Ammon's horn (tissue), 1 donor: ENCODE measurements around the gene SLC32A1.
A peak's percentile ranks its signal among the peaks of the same experiment; 100 is the strongest.

Source experiments
- DNase-seq: peaks from one replicate; pipeline ENCODE4 v3.0.0-alpha.2; 2016; ENCODE audit warnings: low spot score

The SLC32A1 gene

DNA sequence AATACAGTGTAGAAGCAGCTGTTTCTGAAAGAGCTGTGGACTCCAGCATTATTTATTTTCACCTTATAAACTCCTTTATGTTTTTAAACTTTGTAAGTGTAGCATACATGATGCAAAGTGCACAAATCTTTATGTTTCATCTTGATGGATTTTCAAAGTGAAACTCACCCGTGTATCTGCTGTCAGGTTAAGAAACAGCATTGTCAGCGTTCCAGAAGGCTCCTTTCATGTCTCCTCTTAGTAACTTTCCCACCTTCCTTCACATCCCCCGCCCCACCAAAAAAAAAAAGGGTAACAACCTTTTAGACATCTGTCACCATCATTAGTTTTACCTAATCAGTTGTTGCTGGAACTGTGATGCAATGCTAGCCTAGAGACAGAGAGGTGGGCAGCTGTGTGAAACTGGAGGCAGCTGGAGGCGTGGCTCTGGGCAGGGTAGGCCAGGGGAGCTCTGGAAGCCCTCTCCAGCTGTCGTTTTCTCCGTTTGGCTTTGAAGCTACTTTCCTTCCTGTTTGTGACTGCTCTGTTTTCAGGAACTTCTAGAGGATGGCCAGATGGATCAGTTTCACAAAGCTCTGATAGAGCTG is 31.1 kb downstream of the SLC32A1 start:
- no peak for DNase-seq

DNA sequence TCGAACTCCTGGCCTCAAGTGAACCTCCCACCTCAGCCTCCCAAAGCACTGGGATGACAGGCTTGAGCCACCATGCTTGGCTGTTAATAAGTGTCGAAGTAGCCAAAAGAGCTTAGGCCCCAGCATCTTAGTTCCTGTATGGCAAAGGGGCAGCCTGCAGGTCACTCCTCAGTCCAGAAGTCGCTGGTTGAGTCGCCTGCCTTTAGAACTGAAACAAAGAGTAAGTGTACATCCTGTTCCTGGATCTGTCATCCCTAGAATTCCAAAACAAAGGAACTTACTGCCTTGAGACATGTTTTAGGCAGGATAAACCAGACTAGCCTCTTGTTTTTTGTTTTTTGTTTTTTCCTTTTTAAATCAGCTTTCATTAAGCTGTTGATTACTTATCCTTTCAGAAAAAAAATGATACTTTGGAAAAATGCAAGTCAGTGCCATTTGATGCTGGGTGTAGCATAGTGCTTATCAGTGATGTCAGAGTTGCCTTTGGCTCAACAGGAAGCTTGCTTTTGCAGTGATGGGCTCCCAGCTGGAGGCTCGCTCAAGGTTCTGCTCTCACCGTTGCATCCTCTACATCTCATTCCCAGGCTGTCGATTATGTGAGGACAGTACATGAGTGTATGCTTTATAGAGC is 33.0 kb downstream of the SLC32A1 start:
- no peak for DNase-seq

- peak; percentile 50 for DNase-seq
These were observed 34.8 kb downstream of the SLC32A1 start for GRCh38 chr20:38759106-38759505.

GRCh38 chr20:38760978-38761377 is 36.7 kb downstream of the SLC32A1 start:
- no peak for DNase-seq

DNA sequence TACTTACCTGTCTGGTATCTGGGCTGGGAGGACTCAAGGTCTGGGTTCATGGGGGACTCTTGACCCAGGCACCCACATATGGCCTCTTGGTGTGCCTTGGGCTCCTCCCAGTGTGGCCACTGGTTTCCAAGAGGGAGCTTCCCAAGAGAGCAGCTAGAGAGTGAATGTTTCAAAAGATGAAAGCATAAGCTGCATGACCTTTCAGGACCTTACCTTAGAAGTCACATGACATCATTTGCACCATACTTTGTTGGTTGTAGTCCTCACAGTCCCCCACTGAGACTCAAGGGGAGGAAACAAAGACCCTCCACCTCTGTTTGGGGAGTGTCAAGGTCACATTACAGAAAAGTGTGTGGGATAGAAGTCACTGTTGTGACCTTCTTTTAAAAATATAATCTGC is 37.9 kb downstream of the SLC32A1 start:
- DNase-seq: no peak

DNA sequence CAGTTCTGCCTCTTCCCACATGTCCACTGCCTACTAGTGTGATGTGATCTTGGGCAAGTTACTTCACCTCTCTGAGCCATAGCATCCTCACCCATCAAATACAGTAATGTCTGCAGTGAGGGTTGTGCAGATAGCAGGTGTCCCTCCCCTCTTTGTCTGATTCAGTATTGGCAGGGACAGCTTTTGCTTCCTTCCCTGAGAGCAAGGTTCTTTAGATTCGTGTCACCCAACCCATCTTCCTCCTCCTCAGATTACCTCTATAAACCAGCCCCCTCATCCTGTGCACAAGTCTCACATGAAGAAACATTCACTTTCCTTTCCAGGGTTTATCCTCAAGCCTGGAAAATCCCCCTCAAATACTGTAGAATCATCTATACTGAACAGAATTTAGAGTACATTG is 39.3 kb downstream of the SLC32A1 start:
- DNase-seq: no peak

GRCh38 chr20:38764567-38765318 is 40.5 kb downstream of the SLC32A1 start:
- peak; percentile 75 for DNase-seq

- no peak for DNase-seq
These were observed 41.8 kb downstream of the SLC32A1 start for GRCh38 chr20:38766071-38766470.

GRCh38 chr20:38769376-38770295 is 45.4 kb downstream of the SLC32A1 start:
- no peak for DNase-seq

GRCh38 chr20:38770546-38770945 is 46.3 kb downstream of the SLC32A1 start:
- no peak for DNase-seq

DNA sequence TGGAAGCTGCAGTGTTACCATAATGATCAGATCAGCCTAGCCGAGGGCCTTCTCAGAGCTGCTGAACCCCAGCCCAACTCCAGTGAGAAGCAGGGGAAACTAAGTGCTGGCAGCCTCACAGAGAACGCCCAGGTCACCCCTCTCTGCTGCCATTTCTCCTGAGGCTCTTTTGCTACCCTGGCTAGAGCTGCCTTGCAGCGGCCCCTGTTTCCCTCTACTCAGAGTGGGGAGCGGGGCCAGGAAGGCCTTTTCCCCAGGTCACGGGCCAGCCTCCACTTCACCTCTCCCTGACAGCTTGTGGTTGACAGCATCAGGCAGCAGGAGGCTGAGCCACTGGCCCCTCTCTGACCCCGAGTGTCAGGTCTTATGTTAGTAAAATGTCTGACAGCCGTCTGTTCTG is 46.7 kb downstream of the SLC32A1 start:
- no peak for DNase-seq

DNA sequence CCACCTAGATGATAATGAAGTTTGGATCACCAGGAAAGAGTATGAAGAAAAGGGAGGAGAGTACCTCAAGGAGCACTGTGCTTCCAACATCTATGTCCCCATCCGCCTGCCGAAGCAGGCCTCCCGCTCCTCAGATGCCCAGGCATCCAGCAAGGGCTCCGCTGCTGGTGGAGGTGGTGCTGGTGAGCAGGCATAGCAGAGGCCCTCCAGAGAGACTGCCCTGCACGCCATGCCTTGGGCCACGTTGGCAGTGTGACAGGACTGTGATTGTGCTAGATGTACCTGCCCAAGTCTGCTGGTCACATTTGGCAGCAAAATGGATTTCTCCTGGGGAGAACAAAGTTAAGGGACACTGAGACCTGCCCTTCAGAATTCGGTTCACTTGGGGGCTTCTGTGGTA is 47.3 kb downstream of the SLC32A1 start:
- no peak for DNase-seq

DNA sequence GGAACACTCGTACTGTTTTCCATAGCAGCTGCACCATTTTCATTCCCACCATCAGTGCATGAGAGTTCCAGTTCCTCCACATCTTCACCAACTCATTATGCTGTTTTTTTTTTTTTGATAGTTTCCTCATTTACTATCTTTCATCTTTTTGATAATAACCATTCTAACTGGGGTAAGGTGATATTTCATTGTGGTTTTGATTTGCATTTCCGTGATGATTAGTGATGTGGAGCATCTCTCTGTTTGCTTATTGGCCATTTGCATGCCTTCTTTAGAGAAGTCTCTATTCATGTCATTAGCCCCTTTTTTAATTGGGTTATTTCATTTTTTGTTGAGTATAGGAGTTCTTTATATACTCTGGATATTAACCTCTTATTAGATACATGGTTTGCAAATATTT is 49.9 kb downstream of the SLC32A1 start:
- no peak for DNase-seq

DNA sequence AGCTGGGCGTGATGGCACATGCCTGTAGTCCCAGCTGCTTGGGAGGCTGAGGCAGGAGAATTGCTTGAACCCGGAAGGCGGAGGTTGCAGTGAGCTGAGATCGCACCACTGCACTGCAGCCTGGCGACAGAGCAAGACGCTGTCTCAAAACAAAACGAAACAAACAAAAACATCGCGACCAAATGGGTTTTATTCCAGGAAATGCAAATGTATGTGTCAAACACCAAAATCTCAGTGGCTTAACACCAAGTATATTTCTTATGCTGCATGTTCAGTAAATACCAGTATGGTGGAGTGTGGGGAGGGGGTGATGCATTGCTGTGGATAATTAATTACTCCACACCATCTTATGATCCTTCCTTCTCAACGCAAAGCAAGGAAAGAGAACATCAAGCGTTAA is 52.1 kb downstream of the SLC32A1 start:
- DNase-seq: no peak
